CD4-positive, CD25-positive, alpha-beta regulatory T cell (primary cell): ENCODE data around the gene DAD1. TPM values are rescaled to one million over a fixed set of nuclear protein-coding genes. Genes with fewer than 3 reads are reported as not detected.
"Not testable (repeated sequence)": the region's sequence is repeated elsewhere in the genome, so short reads cannot be mapped to it uniquely, and the experiment has no call there.

ENCODE experiments used
- ATAC-seq, 2 donors: fragments of 150-1000 bp; cut with Tn5 transposase; one replicate each; pipeline ENCODE4 v1.10.0; 2021; ENCODE audit warnings: low read depth in 2 of 2, moderate number of reproducible peaks in 2 of 2, moderate library complexity in 1 of 2
- DNase-seq, 3 donors: peaks; one replicate each; pipeline versions ENCODE4 v3.0.0 to v3.0.0-alpha.2; 2012 to 2022; ENCODE audit warnings: mixed read lengths in 1 of 3
- H3K27ac ChIP-seq: one replicate; pipeline ENCODE4 v1.7.0; 2013; ENCODE audit warnings: mild to moderate bottlenecking, low read length; ENCODE audit not compliant: insufficient read depth, poor library complexity, severe bottlenecking
- H3K27me3 ChIP-seq: one replicate; pipeline ENCODE4 v1.7.0; 2013; ENCODE audit warnings: low read length; ENCODE audit not compliant: control insufficient read depth, insufficient read depth
- H3K36me3 ChIP-seq: one replicate; pipeline ENCODE4 v1.7.0; 2013; ENCODE audit warnings: mild to moderate bottlenecking, low read length, moderate library complexity; ENCODE audit not compliant: control insufficient read depth, insufficient read depth
- H3K4me1 ChIP-seq: 2 replicates; pipeline ENCODE4 v1.7.0; 2013; ENCODE audit warnings: mild to moderate bottlenecking, low read length; ENCODE audit not compliant: insufficient read depth, control insufficient read depth, poor library complexity, severe bottlenecking
- H3K4me3 ChIP-seq: one replicate; pipeline ENCODE4 v1.7.0; 2013; ENCODE audit warnings: low read depth, mild to moderate bottlenecking, low read length, moderate library complexity
- H3K9me3 ChIP-seq, 2 experiments: 1 replicate in 1 of 2; 2 replicates in 1 of 2; pipeline ENCODE4 v1.7.0; 2013; ENCODE audit warnings: low read length in 2 of 2, mild to moderate bottlenecking in 1 of 2, moderate library complexity in 1 of 2; ENCODE audit not compliant: control insufficient read depth in 2 of 2
- H3K27ac Mint-ChIP-seq, 3 donors: one replicate each; pipeline ENCODE4 v1.8.0; 2020 to 2022; ENCODE audit warnings: mild to moderate bottlenecking in 3 of 3, mixed read lengths in 3 of 3, moderate library complexity in 2 of 3
- H3K27me3 Mint-ChIP-seq: one replicate; pipeline ENCODE4 v1.8.0; 2022; ENCODE audit warnings: mild to moderate bottlenecking, mixed read lengths
- H3K36me3 Mint-ChIP-seq: one replicate; pipeline ENCODE4 v1.8.0; 2020; ENCODE audit warnings: mixed read lengths
- H3K4me1 Mint-ChIP-seq, 4 donors: one replicate each; pipeline ENCODE4 v1.8.0; 2020 to 2022; ENCODE audit warnings: mixed read lengths in 4 of 4, mild to moderate bottlenecking in 1 of 4
- H3K4me3 Mint-ChIP-seq, 4 donors: one replicate each; pipeline ENCODE4 v1.8.0; 2020 to 2022; ENCODE audit warnings: mild to moderate bottlenecking in 4 of 4, mixed read lengths in 4 of 4, moderate library complexity in 3 of 4
- H3K9me3 Mint-ChIP-seq, 7 donors: one replicate each; pipeline ENCODE4 v1.8.0; 2020 to 2022; ENCODE audit warnings: mixed read lengths in 7 of 7, mild to moderate bottlenecking in 3 of 7, moderate library complexity in 2 of 7
- polyA plus RNA-seq, 4 donors: library from polyadenylated mRNA; unstranded; fragments of 300-500 nt; fragmentation: Illumina TruSeq; gene quantifications; one replicate each; pipeline ENCODE4 v1.2.3, GENCODE V29; 2021
- total RNA-seq: library from RNA; stranded (reverse); gene quantifications from one replicate; pipeline ENCODE4 v1.2.3, GENCODE V29; 2022

The DAD1 gene
- total and polyA plus RNA-seq, 5 donors from 2014 or later, result 81.8 to 720 (median 683) TPM

DNA sequence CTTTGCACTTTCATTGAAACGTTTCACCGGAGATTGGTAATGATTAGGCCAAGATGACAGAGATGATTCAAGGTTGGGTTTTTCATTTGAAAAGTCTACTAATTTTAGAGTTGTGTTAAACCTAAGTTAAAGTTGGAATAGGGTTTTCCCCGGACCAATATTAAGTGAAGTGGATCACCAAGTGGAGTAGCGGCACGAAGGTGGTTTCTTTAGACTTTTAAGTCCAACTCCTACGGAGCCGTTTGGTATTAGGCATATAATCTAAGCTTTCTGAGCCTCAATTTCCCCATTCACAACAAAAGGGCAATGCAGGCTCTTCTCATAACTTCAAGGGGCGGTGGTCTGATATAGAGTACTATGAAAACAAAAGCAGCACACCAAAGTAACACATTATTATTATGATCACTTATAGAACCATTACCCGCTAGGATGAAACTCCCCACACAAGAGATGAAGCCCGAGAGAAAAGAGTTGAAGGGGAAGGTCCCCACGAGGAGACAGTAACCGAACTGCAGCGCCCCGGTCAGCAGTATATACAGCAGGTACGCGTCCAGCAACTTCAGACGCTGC lies 413 bp downstream of the DAD1 start:
- H3K27me3 ChIP-seq, result peaks cover 3% of the 10 kb centered on the region
- DNase-seq, result no peak
- Mint-ChIP-seq H3K4me1 (peaks cover 31 to 66% (median 37%) of the 10 kb centered on the region in 4 donors), H3K27ac (peak overlapping the region; percentile 98 to 99 (median 99)), H3K4me3 (peak overlapping the region; percentile 93 to 98 (median 96)), H3K36me3 (peaks cover 7% of the 10 kb centered on the region), H3K9me3 (peaks cover 0 to 1% (median 0%) of the 10 kb centered on the region in 7 donors), H3K27me3 (peaks cover 12% of the 10 kb centered on the region)
- H3K36me3 ChIP-seq, result no peaks in the 10 kb centered on the region
- peaks cover 54% of the 10 kb centered on the region for H3K4me1 ChIP-seq
- peak overlapping the region; percentile 96 for H3K4me3 ChIP-seq
- H3K9me3 ChIP-seq, result no peaks in the 10 kb centered on the region
- ATAC-seq, result no peak
- peak overlapping the region; percentile 99 for H3K27ac ChIP-seq

GRCh38 chr14:22587677-22588422 lies 1.2 kb downstream of the DAD1 start:
- H3K27me3 ChIP-seq, H3K36me3 ChIP-seq, H3K9me3 ChIP-seq, H3K27me3 Mint-ChIP-seq, ATAC-seq, H3K9me3 Mint-ChIP-seq: not testable (repeated sequence)
- Histone ChIP-seq H3K27ac (peak overlapping the region; percentile 99), H3K4me3 (peak overlapping the region; percentile 96), H3K4me1 (peaks cover 60% of the 10 kb centered on the region)
- H3K4me3 Mint-ChIP-seq, result peak overlapping the region; percentile 93 to 98 (median 96)
- peaks cover 12% of the 10 kb centered on the region for H3K36me3 Mint-ChIP-seq
- H3K27ac Mint-ChIP-seq, result peak overlapping the region; percentile 98 to 99 (median 99)
- DNase-seq, result peak in 2 of 3 donors; percentile 49 to 68
- H3K4me1 Mint-ChIP-seq, result peaks cover 39 to 73% (median 44%) of the 10 kb centered on the region in 4 donors

DNA sequence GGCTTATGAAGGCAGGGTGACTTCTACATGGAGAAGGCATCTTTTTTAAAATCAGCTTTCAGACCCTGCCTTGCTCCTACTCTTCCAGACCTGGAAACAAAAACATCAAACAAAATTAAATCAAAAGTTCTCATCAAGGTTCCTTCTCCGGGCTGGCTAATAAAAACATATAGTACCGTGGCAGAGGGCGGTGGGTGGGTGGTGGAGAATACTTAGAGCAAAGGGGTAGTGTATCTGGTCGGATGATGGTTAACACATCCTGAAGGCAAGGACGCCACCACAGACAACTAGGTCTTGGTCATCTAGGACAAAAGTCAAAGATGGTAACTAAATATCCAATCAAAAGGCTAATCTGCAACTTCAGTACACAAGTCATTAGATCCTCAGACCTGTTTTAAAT lies 1.8 kb downstream of the DAD1 start:
- ATAC-seq, result no peak
- H3K4me1 ChIP-seq, result peaks cover 60% of the 10 kb centered on the region
- H3K27ac Mint-ChIP-seq, result peak overlapping the region; percentile 98 to 99 (median 99)
- peak overlapping the region; percentile 93 to 98 (median 96) for H3K4me3 Mint-ChIP-seq
- peaks cover 7% of the 10 kb centered on the region for H3K27me3 Mint-ChIP-seq
- H3K36me3 ChIP-seq, result no peaks in the 10 kb centered on the region
- H3K9me3 ChIP-seq, result no peaks in the 10 kb centered on the region
- no peak for DNase-seq
- H3K9me3 Mint-ChIP-seq, result peaks cover 0 to 1% (median 0%) of the 10 kb centered on the region in 7 donors
- peaks cover 44 to 79% (median 49%) of the 10 kb centered on the region in 4 donors for H3K4me1 Mint-ChIP-seq
- peaks cover 12% of the 10 kb centered on the region for H3K36me3 Mint-ChIP-seq
- H3K27ac ChIP-seq, result peak overlapping the region; percentile 99
- peak overlapping the region; percentile 96 for H3K4me3 ChIP-seq
- no peaks in the 10 kb centered on the region for H3K27me3 ChIP-seq

DNA sequence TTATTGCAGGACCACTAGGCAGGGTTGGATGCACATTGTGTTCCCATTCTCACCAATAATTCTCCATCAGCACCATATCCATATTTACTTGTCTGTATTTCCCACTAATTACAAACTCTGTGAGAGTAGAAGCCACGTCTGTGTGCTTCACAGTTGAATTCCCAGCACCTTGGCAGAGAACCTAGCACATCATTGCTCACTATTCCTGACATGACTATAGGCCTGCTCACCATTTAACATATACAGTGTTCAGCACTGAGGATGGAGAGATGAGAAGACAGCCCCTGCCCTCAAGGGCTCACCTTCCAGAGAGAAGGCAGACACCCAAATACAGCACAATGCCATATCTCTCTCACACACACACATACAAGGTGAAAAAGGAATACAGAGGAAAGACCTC lies 5.0 kb downstream of the DAD1 start:
- peaks cover 51 to 85% (median 59%) of the 10 kb centered on the region in 4 donors for H3K4me1 Mint-ChIP-seq
- H3K27me3 ChIP-seq, result no peaks in the 10 kb centered on the region
- peaks cover 2% of the 10 kb centered on the region for H3K27me3 Mint-ChIP-seq
- ATAC-seq (no peak), DNase-seq (no peak)
- H3K36me3 Mint-ChIP-seq, result peaks cover 17% of the 10 kb centered on the region
- H3K4me3 Mint-ChIP-seq, result peak overlapping the region in 3 of 4 donors; percentile 15 to 74 (median 67)
- peak overlapping the region; percentile 16 for H3K4me3 ChIP-seq
- no peaks in the 10 kb centered on the region for H3K36me3 ChIP-seq
- H3K9me3 Mint-ChIP-seq, result no peaks in the 10 kb centered on the region
- H3K27ac ChIP-seq, result no peak overlapping the region
- H3K9me3 ChIP-seq, result no peaks in the 10 kb centered on the region
- H3K27ac Mint-ChIP-seq, result peak overlapping the region; percentile 33 to 99 (median 89)
- H3K4me1 ChIP-seq, result peaks cover 55% of the 10 kb centered on the region

GRCh38 chr14:22580625-22581024 lies 8.4 kb downstream of the DAD1 start:
- Mint-ChIP-seq H3K36me3 (peaks cover 27% of the 10 kb centered on the region), H3K9me3 (no peaks in the 10 kb centered on the region), H3K4me3 (peak overlapping the region in 1 of 4 donors; percentile 46), H3K4me1 (peaks cover 55 to 89% (median 67%) of the 10 kb centered on the region in 4 donors), H3K27me3 (no peaks in the 10 kb centered on the region), H3K27ac (peak overlapping the region; percentile 38 to 79 (median 76))
- H3K4me1 ChIP-seq, result peaks cover 39% of the 10 kb centered on the region
- no peaks in the 10 kb centered on the region for H3K36me3 ChIP-seq
- no peaks in the 10 kb centered on the region for H3K27me3 ChIP-seq
- H3K4me3 ChIP-seq, result no peak overlapping the region
- H3K27ac ChIP-seq, result no peak overlapping the region
- DNase-seq, result no peak
- no peaks in the 10 kb centered on the region for H3K9me3 ChIP-seq
- ATAC-seq, result no peak

GRCh38 chr14:22579881-22580280 lies 9.1 kb downstream of the DAD1 start:
- ATAC-seq, result no peak
- Mint-ChIP-seq H3K27ac (peak overlapping the region in 1 of 3 donors; percentile 38), H3K36me3 (peaks cover 25% of the 10 kb centered on the region), H3K9me3 (no peaks in the 10 kb centered on the region), H3K4me3 (peak overlapping the region in 1 of 4 donors; percentile 58), H3K4me1 (peaks cover 52 to 82% (median 62%) of the 10 kb centered on the region in 4 donors), H3K27me3 (no peaks in the 10 kb centered on the region)
- H3K27ac ChIP-seq, result no peak overlapping the region
- no peak for DNase-seq
- H3K9me3 ChIP-seq, result no peaks in the 10 kb centered on the region
- no peak overlapping the region for H3K4me3 ChIP-seq
- H3K36me3 ChIP-seq, result peaks cover 4% of the 10 kb centered on the region
- no peaks in the 10 kb centered on the region for H3K27me3 ChIP-seq
- H3K4me1 ChIP-seq, result peaks cover 32% of the 10 kb centered on the region

DNA sequence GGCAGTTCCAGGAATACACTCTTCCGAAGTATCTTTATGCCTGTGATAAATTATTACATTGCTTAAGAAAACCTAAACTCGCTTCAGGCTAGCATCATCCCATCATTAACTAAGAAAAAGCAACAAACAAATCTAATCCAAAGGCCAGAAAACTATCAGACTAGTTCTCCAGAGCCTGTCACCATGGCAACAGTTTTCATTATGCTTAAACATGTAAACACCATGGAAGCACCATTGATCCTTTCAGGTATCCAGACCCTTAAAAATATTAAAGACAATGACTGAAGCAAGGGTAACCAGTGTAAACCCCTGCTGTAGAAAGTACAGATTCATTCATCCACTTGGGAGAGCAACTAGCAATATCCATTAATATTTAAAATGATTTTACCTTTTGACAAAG lies 9.8 kb downstream of the DAD1 start:
- peak overlapping the region; percentile 43 to 96 (median 76) for H3K27ac Mint-ChIP-seq
- H3K4me1 ChIP-seq, result peaks cover 27% of the 10 kb centered on the region
- H3K36me3 ChIP-seq, result peaks cover 10% of the 10 kb centered on the region
- ATAC-seq, result no peak
- no peaks in the 10 kb centered on the region for H3K9me3 ChIP-seq
- H3K4me3 Mint-ChIP-seq, result peak overlapping the region; percentile 25 to 70 (median 46)
- H3K9me3 Mint-ChIP-seq, result no peaks in the 10 kb centered on the region
- DNase-seq, result peak in 1 of 3 donors; percentile 20
- no peaks in the 10 kb centered on the region for H3K27me3 ChIP-seq
- no peaks in the 10 kb centered on the region for H3K27me3 Mint-ChIP-seq
- peak overlapping the region; percentile 30 for H3K27ac ChIP-seq
- H3K4me3 ChIP-seq, result peak overlapping the region; percentile 37
- peaks cover 32% of the 10 kb centered on the region for H3K36me3 Mint-ChIP-seq
- peaks cover 45 to 82% (median 56%) of the 10 kb centered on the region in 4 donors for H3K4me1 Mint-ChIP-seq
